ENCODE results near the gene CFAP299. TPM values are rescaled to one million over a fixed set of nuclear protein-coding genes. Genes with fewer than 3 reads are reported as not detected.

The CFAP299 gene
- total RNA-seq, 1 donor, result 12.7 TPM

DNA sequence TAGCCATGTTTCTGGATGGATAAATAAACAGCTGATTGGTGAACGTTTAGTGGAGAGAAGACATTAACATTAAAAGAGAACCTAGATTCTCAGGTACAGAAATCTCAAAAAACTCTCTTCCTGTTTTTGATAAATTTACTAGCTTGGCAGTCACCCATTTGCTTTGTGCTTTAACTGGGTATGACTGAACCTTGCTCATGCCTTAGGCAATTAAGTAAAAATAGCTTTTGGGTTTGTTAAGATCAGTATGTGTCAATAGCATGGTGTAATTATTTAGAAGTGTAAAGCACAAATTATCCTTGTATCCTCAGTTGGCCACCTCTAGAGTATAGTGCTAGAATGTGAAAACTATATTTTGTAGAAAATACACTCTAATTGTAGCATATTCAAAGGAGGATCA lies 200.0 kb downstream of the CFAP299 start:
- H3K4me3 ChIP-seq (ENCODE audit: low read depth, low read length), result no peak overlapping the region
- no peak for DNase-seq (ENCODE audit: low read depth)
- TF ChIP-seq, protein P1, sequence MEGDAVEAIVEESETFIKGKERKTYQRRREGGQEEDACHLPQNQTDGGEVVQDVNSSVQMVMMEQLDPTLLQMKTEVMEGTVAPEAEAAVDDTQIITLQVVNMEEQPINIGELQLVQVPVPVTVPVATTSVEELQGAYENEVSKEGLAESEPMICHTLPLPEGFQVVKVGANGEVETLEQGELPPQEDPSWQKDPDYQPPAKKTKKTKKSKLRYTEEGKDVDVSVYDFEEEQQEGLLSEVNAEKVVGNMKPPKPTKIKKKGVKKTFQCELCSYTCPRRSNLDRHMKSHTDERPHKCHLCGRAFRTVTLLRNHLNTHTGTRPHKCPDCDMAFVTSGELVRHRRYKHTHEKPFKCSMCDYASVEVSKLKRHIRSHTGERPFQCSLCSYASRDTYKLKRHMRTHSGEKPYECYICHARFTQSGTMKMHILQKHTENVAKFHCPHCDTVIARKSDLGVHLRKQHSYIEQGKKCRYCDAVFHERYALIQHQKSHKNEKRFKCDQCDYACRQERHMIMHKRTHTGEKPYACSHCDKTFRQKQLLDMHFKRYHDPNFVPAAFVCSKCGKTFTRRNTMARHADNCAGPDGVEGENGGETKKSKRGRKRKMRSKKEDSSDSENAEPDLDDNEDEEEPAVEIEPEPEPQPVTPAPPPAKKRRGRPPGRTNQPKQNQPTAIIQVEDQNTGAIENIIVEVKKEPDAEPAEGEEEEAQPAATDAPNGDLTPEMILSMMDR (IDR thresholded peaks at IDR 0.05; ENCODE audit: insufficient read depth, low read length), result no peak

DNA sequence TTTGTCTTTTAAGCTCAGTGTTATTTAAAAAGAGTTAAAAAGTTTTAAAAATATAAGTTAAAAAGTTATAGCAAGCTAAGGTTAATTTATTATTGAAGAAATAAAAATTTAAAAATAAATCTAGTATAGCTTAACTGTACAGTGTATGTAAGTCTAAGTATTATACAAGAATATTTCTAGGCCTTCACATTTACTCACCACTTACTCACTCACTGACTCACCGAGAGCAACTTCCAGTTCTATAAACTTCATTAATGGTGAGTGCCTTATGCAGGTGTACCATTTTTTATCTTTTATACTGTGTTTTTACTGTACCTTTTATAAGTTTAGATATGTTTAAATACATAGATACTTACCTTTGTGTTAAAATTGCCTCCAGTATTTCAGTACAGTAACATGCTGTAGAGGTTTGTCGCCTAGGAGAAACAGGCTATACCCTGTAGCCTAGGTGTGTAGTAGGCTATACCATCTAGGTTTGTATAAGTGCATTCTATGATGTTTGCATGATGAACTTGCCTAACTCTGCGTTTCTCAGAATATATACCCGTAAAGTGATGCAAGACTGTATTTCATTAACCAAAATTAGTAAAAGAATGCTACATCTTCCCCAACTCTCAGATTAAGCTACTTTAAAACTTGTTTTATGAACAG lies 202.9 kb downstream of the CFAP299 start:
- peak; percentile 30 for DNase-seq (ENCODE audit: low read depth)
- no peak overlapping the region for H3K4me3 ChIP-seq (ENCODE audit: low read depth, low read length)
- TF ChIP-seq, protein P1 (IDR thresholded peaks at IDR 0.05; ENCODE audit: insufficient read depth, low read length), result no peak

DNA sequence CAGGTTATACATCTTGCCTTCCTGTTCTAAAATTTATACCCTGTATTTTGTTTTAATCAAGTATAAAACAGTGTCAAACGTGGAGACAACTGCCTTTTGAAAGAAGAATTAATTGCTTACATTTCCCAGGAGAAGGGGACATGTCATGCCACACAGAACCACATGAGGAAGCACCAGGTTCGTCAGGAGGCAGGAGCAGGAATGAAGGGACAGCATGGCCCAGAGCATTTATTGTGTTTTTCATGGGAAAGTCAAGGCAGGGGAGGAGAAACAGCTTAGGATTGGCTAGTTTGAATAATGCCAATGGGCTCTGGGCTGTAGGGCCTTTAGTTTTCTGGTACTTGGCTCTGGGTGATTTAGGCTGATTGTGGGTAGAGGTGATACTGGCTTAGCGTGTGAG lies 203.7 kb downstream of the CFAP299 start:
- no peak for DNase-seq (ENCODE audit: low read depth)
- TF ChIP-seq, protein P1 (IDR thresholded peaks at IDR 0.05; ENCODE audit: insufficient read depth, low read length), result no peak

DNA sequence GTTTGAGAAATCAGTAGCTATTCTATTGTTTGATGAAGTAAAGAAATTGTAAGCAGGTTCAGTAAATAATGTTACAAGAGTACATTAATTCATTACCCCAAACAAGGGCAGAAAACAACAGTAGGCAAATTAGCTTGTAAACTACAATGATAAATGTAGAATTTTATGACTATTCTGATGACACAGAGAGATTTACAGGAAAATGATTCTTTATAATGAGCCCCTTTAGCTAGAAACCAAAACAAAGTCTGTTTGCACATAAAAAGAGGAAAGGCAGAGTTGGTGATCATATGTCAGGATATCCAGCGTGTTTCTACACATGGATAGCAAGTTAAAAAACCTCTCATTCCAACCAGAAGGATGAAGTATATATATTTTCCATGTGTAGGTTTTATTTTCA lies 204.8 kb downstream of the CFAP299 start:
- TF ChIP-seq, protein P1 (IDR thresholded peaks at IDR 0.05; ENCODE audit: insufficient read depth, low read length), result no peak
- DNase-seq (ENCODE audit: low read depth), result no peak
- H3K4me3 ChIP-seq (ENCODE audit: low read depth, low read length), result no peak overlapping the region

More for the DNA sequence above, 203.7 kb downstream of the CFAP299 start:
- no peak overlapping the region for H3K4me3 ChIP-seq (ENCODE audit: low read depth, low read length)

DNA sequence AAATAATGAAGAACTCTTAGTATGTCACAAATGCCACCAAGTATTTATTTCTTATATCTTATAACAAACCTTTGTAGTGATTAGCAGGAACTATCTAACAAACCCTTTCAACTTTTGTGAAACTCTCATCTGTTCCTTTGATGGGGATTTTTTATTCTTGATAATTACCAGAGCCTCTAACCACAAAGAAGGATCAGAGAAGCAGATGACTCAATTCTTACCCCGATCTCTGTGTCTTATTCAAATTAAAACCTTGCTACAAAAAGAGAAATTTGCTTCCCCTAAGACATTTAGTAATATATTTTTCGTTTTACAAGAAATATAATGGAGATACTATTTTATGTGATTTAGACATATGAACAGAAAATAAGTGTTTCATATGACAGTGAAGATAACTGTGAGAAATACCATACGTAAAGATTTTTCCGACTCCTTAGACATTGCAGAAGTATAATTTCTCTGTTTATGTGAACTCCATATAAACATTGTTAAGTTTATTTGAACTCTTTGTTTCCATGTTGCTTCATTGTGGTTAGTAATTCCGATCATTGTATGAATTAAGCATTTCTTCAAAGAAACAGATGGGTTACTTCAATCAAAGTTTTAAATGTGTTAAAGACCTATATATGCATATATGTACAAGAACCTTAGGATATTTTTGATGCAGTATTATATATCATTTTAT lies 205.4 kb downstream of the CFAP299 start:
- H3K4me3 ChIP-seq (ENCODE audit: low read depth, low read length), result no peak overlapping the region
- no peak for DNase-seq (ENCODE audit: low read depth)
- TF ChIP-seq, protein P1 (IDR thresholded peaks at IDR 0.05; ENCODE audit: insufficient read depth, low read length), result no peak

DNA sequence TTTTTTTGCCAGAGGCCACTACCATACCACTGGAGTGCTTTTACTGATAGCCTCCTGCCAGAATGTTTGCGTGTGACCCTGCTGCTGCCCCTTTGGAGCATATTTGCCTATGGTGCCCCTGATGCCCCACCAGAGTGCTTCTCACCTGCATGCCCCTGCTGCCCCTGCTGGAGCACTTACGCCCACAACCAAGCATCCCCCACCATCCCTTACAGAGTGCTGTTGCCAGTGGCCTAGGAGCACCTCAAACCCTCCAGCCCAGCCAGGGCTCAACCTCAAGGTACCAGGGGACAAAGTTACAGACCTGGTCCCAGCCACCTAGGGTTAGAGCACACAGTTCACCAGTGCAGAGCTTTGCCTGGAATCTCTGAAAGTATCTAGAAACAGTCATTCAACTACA lies 207.2 kb downstream of the CFAP299 start:
- H3K4me3 ChIP-seq (ENCODE audit: low read depth, low read length), result no peak overlapping the region
- TF ChIP-seq, protein P1 (IDR thresholded peaks at IDR 0.05; ENCODE audit: insufficient read depth, low read length), result no peak
- no peak for DNase-seq (ENCODE audit: low read depth)
